Measurements from ENCODE around the gene GTSE1. TPM values are rescaled to one million over a fixed set of nuclear protein-coding genes. Genes with fewer than 3 reads are reported as not detected.

GTSE1 gene
- polyA plus RNA-seq, 1 donor (not counting 4 experiments of a cell fraction or from before 2014, with no cell fraction given) = 4.7 TPM

DNA sequence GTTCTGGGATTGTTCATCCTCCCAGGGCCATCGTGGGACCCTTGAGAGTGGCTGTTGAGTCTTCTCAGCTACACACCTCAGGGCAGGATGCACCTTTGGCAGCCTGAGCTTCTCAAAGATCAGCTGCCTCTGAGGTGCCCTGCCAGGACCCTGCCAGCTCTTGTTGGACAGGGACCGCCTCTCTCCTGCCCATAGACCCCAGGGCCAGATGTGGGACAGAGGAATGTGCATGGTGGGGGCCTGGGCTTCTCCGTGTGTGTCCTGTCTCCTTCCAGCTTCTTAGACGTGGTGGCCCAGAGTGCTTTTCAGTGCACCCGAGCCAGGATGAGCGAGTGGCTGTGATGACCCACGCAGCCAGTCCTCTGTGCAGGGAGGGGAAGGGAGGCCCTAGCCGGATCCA, 32.9 kb downstream of the GTSE1 start:
- H3K4me1 ChIP-seq (ENCODE audit: control insufficient read depth, extremely low read depth, insufficient read depth, low read length) = no peaks in the 10 kb centered on the region
- H3K4me2 ChIP-seq (ENCODE audit: control insufficient read depth, extremely low read depth, insufficient read depth, low read depth, low read length) = no peak overlapping the region
- no peaks in the 10 kb centered on the region for H3K9me1 ChIP-seq (ENCODE audit: control insufficient read depth, extremely low read depth, insufficient read depth, low read length)

DNA sequence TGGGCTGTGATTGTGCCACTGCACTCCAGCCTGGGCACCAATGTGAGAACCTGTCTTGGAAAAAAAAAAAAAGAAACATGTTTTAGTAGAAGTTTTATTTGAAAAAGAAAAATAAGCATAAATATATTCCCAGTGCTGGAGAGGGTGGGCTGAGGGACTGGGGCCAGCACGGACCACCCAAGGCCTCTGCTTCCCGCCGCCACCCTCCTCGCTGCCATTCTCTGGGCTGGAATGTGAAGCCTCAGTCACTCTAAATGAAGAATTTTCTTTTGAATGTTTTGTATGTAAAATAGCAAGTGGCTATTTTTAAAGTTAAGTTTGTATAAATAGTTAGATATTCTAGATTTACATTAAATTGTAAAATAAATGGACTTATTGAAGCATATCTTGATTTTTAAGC, 33.8 kb downstream of the GTSE1 start:
- dilution Hi-C loops (cut with MboI; ENCODE audit: extremely low pct_ligation_motif_present, low sequenced_read_pairs) = no loop called here
- Histone ChIP-seq H3K4me1 (ENCODE audit: control insufficient read depth, extremely low read depth, insufficient read depth, low read length) (peaks cover 3% of the 10 kb centered on the region), H3K27me3 (ENCODE audit: control insufficient read depth, extremely low read depth, insufficient read depth, low read length) (no peaks in the 10 kb centered on the region), H3K4me2 (ENCODE audit: control insufficient read depth, extremely low read depth, insufficient read depth, low read depth, low read length) (no peak overlapping the region), H4K20me1 (ENCODE audit: control insufficient read depth, extremely low read depth, insufficient read depth, low read length) (no peaks in the 10 kb centered on the region), H3K9ac (ENCODE audit: control insufficient read depth, extremely low read depth, insufficient read depth, low read length) (no peak overlapping the region), H3K79me2 (ENCODE audit: control insufficient read depth, insufficient read depth, low read length) (no peaks in the 10 kb centered on the region), H3K9me3 (ENCODE audit: control insufficient read depth, low read depth, low read length) (no peaks in the 10 kb centered on the region), H3K27ac (ENCODE audit: control insufficient read depth, insufficient read depth, low read length) (no peak overlapping the region), H2AFZ (ENCODE audit: control insufficient read depth, low read length) (no peak overlapping the region), H3K9me1 (ENCODE audit: control insufficient read depth, extremely low read depth, insufficient read depth, low read length) (no peaks in the 10 kb centered on the region), H3K4me3 (ENCODE audit: control insufficient read depth in 2 of 3, extremely low read depth in 1 of 3, insufficient read depth in 2 of 3, low read depth in 1 of 3, low read length in 3 of 3) (no peak overlapping the region), H3K36me3 (ENCODE audit: control insufficient read depth in 2 of 2, extremely low read depth in 1 of 2, insufficient read depth in 2 of 2, low read length in 2 of 2) (peaks cover 4 to 32% of the 10 kb centered on the region in 2 experiments)
- DNase-seq (ENCODE audit: low read depth, low spot score) (no peak), FAIRE-seq (no peak)
- TF ChIP-seq, protein P1, sequence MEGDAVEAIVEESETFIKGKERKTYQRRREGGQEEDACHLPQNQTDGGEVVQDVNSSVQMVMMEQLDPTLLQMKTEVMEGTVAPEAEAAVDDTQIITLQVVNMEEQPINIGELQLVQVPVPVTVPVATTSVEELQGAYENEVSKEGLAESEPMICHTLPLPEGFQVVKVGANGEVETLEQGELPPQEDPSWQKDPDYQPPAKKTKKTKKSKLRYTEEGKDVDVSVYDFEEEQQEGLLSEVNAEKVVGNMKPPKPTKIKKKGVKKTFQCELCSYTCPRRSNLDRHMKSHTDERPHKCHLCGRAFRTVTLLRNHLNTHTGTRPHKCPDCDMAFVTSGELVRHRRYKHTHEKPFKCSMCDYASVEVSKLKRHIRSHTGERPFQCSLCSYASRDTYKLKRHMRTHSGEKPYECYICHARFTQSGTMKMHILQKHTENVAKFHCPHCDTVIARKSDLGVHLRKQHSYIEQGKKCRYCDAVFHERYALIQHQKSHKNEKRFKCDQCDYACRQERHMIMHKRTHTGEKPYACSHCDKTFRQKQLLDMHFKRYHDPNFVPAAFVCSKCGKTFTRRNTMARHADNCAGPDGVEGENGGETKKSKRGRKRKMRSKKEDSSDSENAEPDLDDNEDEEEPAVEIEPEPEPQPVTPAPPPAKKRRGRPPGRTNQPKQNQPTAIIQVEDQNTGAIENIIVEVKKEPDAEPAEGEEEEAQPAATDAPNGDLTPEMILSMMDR (optimal IDR thresholded peaks at IDR 0.05 in 1 of 3, IDR thresholded peaks at IDR 0.05 in 1 of 3, conservative IDR thresholded peaks at IDR 0.05 in 1 of 3; ENCODE audit: extremely low read depth in 1 of 3, insufficient read depth in 2 of 3, low read length in 3 of 3) = no peak
- no peak for TF ChIP-seq EZH2 (IDR thresholded peaks at IDR 0.05; ENCODE audit: low read length)

More for the DNA sequence above, 32.9 kb downstream of the GTSE1 start:
- FAIRE-seq (no peak), DNase-seq (ENCODE audit: low read depth, low spot score) (no peak)
- dilution Hi-C loops (cut with MboI; ENCODE audit: extremely low pct_ligation_motif_present, low sequenced_read_pairs) = no loop called here
- no peak overlapping the region for H3K27ac ChIP-seq (ENCODE audit: control insufficient read depth, insufficient read depth, low read length)
- H3K9ac ChIP-seq (ENCODE audit: control insufficient read depth, extremely low read depth, insufficient read depth, low read length) = no peak overlapping the region
- H3K79me2 ChIP-seq (ENCODE audit: control insufficient read depth, insufficient read depth, low read length) = no peaks in the 10 kb centered on the region
- no peaks in the 10 kb centered on the region for H3K27me3 ChIP-seq (ENCODE audit: control insufficient read depth, extremely low read depth, insufficient read depth, low read length)
- TF ChIP-seq, protein P1 (optimal IDR thresholded peaks at IDR 0.05 in 1 of 3, IDR thresholded peaks at IDR 0.05 in 1 of 3, conservative IDR thresholded peaks at IDR 0.05 in 1 of 3; ENCODE audit: extremely low read depth in 1 of 3, insufficient read depth in 2 of 3, low read length in 3 of 3) = no peak
- TF ChIP-seq EZH2 (IDR thresholded peaks at IDR 0.05; ENCODE audit: low read length) = no peak
- H2AFZ ChIP-seq (ENCODE audit: control insufficient read depth, low read length) = no peak overlapping the region
- no peaks in the 10 kb centered on the region for H4K20me1 ChIP-seq (ENCODE audit: control insufficient read depth, extremely low read depth, insufficient read depth, low read length)
- H3K36me3 ChIP-seq (ENCODE audit: control insufficient read depth in 2 of 2, extremely low read depth in 1 of 2, insufficient read depth in 2 of 2, low read length in 2 of 2) = peaks cover 4 to 36% of the 10 kb centered on the region in 2 experiments
- no peak overlapping the region for H3K4me3 ChIP-seq (ENCODE audit: control insufficient read depth in 2 of 3, extremely low read depth in 1 of 3, insufficient read depth in 2 of 3, low read depth in 1 of 3, low read length in 3 of 3)
- no peaks in the 10 kb centered on the region for H3K9me3 ChIP-seq (ENCODE audit: control insufficient read depth, low read depth, low read length)
